CD4-positive, alpha-beta T cell (primary cell): ENCODE measurements around the gene AGPAT3. TPM values are rescaled to one million over a fixed set of nuclear protein-coding genes. Genes with fewer than 3 reads are reported as not detected.

ENCODE experiments used
- ATAC-seq: fragments of 200-7000 bp; cut with Tn5 transposase; one replicate; pipeline ENCODE4 v1.10.0; 2022; ENCODE audit warnings: mild to moderate bottlenecking; ENCODE audit not compliant: poor library complexity
- CTCF ChIA-PET: fragments of 350-600 bp; sonication (Branson Sonifier 250); formaldehyde crosslinking; loops from one replicate; lab custom pipeline; 2021; ENCODE audit warnings: antibody characterized with exemption, inconsistent platforms; lab: Charles Lee
- POLR2A ChIA-PET: fragments of 350-600 bp; sonication (Branson Sonifier 250); formaldehyde crosslinking; loops from one replicate; lab custom pipeline; 2021; ENCODE audit warnings: antibody characterized with exemption, inconsistent platforms; lab: Charles Lee
- DNase-seq, 14 experiments: peaks; one replicate each; pipeline ENCODE4 v3.0.0-alpha.2; 2013 to 2020; ENCODE audit warnings: mixed read lengths in 2 of 14
- H3K27ac ChIP-seq, 2 donors: one replicate each; pipeline versions ENCODE4 v1.5.1 to v1.7.0; 2013; ENCODE audit warnings: low read length in 2 of 2, low read depth in 1 of 2, mild to moderate bottlenecking in 1 of 2
- H3K27me3 ChIP-seq, 2 experiments: 1 replicate in 1 of 2; 2 replicates in 1 of 2; pipeline versions ENCODE4 v1.6.1 to v1.7.0; 2013; ENCODE audit warnings: low read length in 2 of 2, control low read depth in 1 of 2, mild to moderate bottlenecking in 1 of 2, moderate library complexity in 1 of 2; ENCODE audit not compliant: insufficient read depth in 2 of 2, control insufficient read depth in 1 of 2
- H3K36me3 ChIP-seq: one replicate; pipeline ENCODE4 v1.6.1; 2013; ENCODE audit warnings: low read length, control low read depth; ENCODE audit not compliant: insufficient read depth
- H3K4me1 ChIP-seq: one replicate; pipeline ENCODE4 v1.6.1; 2013; ENCODE audit warnings: low read length, control low read depth; ENCODE audit not compliant: insufficient read depth
- H3K4me3 ChIP-seq: one replicate; pipeline ENCODE4 v1.5.1; 2013; ENCODE audit warnings: mild to moderate bottlenecking, low read length, moderate library complexity
- H3K9me3 ChIP-seq, 2 experiments: 1 replicate in 1 of 2; 2 replicates in 1 of 2; pipeline versions ENCODE4 v1.6.1 to v1.7.0; 2013; ENCODE audit warnings: low read length in 2 of 2, mild to moderate bottlenecking in 2 of 2, control low read depth in 1 of 2, moderate library complexity in 1 of 2; ENCODE audit not compliant: control insufficient read depth in 1 of 2, insufficient read depth in 1 of 2
- H3K27ac Mint-ChIP-seq: one replicate; pipeline ENCODE4 v1.8.0; 2020; ENCODE audit warnings: mixed read lengths
- H3K27me3 Mint-ChIP-seq: one replicate; pipeline ENCODE4 v1.8.0; 2021; ENCODE audit warnings: mixed read lengths
- H3K36me3 Mint-ChIP-seq: one replicate; pipeline ENCODE4 v1.8.0; 2021; ENCODE audit warnings: low read depth, mixed read lengths
- H3K4me1 Mint-ChIP-seq: one replicate; pipeline ENCODE4 v1.8.0; 2021; ENCODE audit warnings: low read depth, mixed read lengths
- H3K4me3 Mint-ChIP-seq: one replicate; pipeline ENCODE4 v1.8.0; 2020; ENCODE audit warnings: mild to moderate bottlenecking, mixed read lengths
- H3K9me3 Mint-ChIP-seq: one replicate; pipeline ENCODE4 v1.8.0; 2020; ENCODE audit warnings: mixed read lengths
- intact Hi-C, 2 experiments: fragments of 100-400 bp; cut with DNase I in 1 of 2; cut with micrococcal nuclease in 1 of 2; formaldehyde crosslinking; loops; one replicate each; pipeline versions ENCODE4 v1.15.1 to v1.9.0; 2023 to 2025; cut with DNase I, micrococcal nuclease
- total RNA-seq, 174 experiments: library from RNA in 2 of 174; stranded (reverse) in 2 of 174; gene quantifications; one replicate each; pipeline ENCODE4 v1.2.3 and lab custom pipeline; 2021 to 2026
- TF ChIP-seq, protein P1 (sequence below): fragments of 200-600 bp; IDR thresholded peaks from one replicate; pipeline ENCODE4 v1.8.0; 2022; ENCODE audit warnings: antibody characterized with exemption, mild to moderate bottlenecking

The AGPAT3 gene
- total RNA-seq, 2 experiments from 2014 or later, result 40.8 to 43.4 TPM

DNA sequence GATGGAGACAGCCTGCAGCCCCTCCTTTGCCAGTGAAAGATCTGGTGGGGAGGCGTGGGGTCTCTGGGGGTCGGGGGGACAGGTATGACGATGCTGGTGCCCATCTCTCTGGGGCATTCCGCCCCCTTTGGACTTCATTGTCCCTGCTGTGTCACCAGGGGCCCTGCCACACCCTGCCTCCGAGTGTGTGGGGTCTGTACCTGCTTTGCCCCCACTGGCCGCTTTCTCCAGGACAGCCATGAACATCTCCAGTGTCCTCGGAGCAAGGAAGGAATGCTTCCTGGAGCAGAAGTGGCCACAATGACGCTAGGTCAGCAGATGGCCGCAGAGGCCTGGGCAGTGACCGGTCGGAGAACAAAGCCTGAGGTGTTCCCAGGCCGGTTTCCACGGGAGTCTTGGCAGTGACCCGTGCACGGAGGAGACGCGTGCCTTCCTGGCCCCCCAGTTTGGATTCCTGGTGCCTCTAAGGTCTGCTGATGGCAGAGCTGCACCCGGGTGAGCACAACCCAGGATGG is 128.5 kb downstream of the AGPAT3 start:
- no peaks in the 10 kb centered on the region for H3K4me1 ChIP-seq
- H3K9me3 Mint-ChIP-seq, result no peaks in the 10 kb centered on the region
- ATAC-seq (no peak), DNase-seq (no peak)
- no peak overlapping the region for H3K27ac Mint-ChIP-seq
- H3K4me1 Mint-ChIP-seq, result no peaks in the 10 kb centered on the region
- H3K4me3 Mint-ChIP-seq, result no peak overlapping the region
- H3K27me3 ChIP-seq, result no peaks in the 10 kb centered on the region
- TF ChIP-seq, protein P1, sequence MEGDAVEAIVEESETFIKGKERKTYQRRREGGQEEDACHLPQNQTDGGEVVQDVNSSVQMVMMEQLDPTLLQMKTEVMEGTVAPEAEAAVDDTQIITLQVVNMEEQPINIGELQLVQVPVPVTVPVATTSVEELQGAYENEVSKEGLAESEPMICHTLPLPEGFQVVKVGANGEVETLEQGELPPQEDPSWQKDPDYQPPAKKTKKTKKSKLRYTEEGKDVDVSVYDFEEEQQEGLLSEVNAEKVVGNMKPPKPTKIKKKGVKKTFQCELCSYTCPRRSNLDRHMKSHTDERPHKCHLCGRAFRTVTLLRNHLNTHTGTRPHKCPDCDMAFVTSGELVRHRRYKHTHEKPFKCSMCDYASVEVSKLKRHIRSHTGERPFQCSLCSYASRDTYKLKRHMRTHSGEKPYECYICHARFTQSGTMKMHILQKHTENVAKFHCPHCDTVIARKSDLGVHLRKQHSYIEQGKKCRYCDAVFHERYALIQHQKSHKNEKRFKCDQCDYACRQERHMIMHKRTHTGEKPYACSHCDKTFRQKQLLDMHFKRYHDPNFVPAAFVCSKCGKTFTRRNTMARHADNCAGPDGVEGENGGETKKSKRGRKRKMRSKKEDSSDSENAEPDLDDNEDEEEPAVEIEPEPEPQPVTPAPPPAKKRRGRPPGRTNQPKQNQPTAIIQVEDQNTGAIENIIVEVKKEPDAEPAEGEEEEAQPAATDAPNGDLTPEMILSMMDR, result no peak
- intact Hi-C loops, result no loop called here
- H3K27me3 Mint-ChIP-seq, result no peaks in the 10 kb centered on the region
- H3K4me3 ChIP-seq, result no peak overlapping the region
- no peaks in the 10 kb centered on the region for H3K36me3 ChIP-seq
- no peak overlapping the region for H3K27ac ChIP-seq
- ChIA-PET CTCF (no interaction called here), POLR2A (no interaction called here)
- H3K36me3 Mint-ChIP-seq, result no peaks in the 10 kb centered on the region
- H3K9me3 ChIP-seq, result peaks cover 0 to 5% of the 10 kb centered on the region in 2 experiments

DNA sequence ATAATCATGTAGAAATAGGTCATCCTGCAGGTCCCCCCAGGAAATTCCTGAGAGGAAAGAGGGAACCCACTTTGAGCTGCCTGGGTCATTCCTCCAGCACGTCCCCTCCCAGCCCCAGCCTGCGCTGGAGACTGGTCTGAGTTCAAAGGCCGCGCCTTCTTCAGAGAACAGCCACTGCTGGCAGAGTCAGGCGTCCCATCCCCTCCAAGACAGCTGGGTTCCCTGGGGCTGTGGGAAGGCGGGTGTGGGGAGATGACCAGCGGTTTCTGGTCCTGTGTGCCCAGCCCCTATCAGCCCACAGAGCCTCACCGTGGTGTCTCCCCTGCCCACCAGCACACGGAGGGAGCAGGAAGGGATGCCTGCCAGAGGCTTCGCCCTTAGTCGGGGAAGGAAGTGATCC is 129.1 kb downstream of the AGPAT3 start:
- H3K4me1 ChIP-seq, result no peaks in the 10 kb centered on the region
- Mint-ChIP-seq H3K4me3 (no peak overlapping the region), H3K36me3 (no peaks in the 10 kb centered on the region), H3K27ac (no peak overlapping the region), H3K4me1 (no peaks in the 10 kb centered on the region), H3K27me3 (no peaks in the 10 kb centered on the region), H3K9me3 (no peaks in the 10 kb centered on the region)
- TF ChIP-seq, protein P1, result no peak
- no peak overlapping the region for H3K4me3 ChIP-seq
- intact Hi-C loops, result no loop called here
- peaks cover 0 to 5% of the 10 kb centered on the region in 2 experiments for H3K9me3 ChIP-seq
- no peak overlapping the region for H3K27ac ChIP-seq
- H3K36me3 ChIP-seq, result no peaks in the 10 kb centered on the region
- ATAC-seq (no peak), DNase-seq (no peak)
- POLR2A ChIA-PET, result no interaction called here
- no peaks in the 10 kb centered on the region for H3K27me3 ChIP-seq
- CTCF ChIA-PET, result no interaction called here

DNA sequence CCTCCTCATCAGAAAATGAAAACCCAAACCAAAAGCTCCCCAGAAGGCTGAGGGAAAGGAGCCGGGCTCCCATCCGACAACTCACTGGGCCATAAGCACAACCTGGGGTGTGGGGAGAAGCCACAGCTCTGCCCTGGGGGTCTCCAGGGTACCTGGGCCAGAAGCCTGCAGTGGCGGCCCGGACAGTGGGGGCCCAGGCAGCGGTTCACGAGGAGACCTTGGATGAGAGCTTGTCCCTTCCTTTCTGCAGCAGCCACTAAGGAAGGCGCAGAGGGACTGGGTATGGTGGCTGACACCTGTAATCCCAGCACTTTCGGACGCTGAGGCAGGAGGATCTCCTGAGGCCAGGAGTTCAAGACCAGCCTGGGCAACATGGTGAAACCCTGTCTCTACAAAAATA is 129.6 kb downstream of the AGPAT3 start:
- ATAC-seq (no peak), DNase-seq (no peak)
- Histone ChIP-seq H3K4me3 (no peak overlapping the region), H3K36me3 (no peaks in the 10 kb centered on the region), H3K4me1 (no peaks in the 10 kb centered on the region), H3K27ac (no peak overlapping the region), H3K9me3 (peaks cover 0 to 5% of the 10 kb centered on the region in 2 experiments), H3K27me3 (no peaks in the 10 kb centered on the region)
- no peaks in the 10 kb centered on the region for H3K27me3 Mint-ChIP-seq
- CTCF ChIA-PET, result no interaction called here
- TF ChIP-seq, protein P1, result no peak
- no peak overlapping the region for H3K27ac Mint-ChIP-seq
- intact Hi-C loops, result loop anchor here in 1 of 2 experiments (5.0 kb wide), 1 partner anchor 47 kb away; no protein-coding TSS in a partner anchor
- no peak overlapping the region for H3K4me3 Mint-ChIP-seq
- no peaks in the 10 kb centered on the region for H3K4me1 Mint-ChIP-seq
- POLR2A ChIA-PET, result no interaction called here
- no peaks in the 10 kb centered on the region for H3K9me3 Mint-ChIP-seq
- no peaks in the 10 kb centered on the region for H3K36me3 Mint-ChIP-seq
